Measurements from ENCODE around the gene RBM20.

DNA sequence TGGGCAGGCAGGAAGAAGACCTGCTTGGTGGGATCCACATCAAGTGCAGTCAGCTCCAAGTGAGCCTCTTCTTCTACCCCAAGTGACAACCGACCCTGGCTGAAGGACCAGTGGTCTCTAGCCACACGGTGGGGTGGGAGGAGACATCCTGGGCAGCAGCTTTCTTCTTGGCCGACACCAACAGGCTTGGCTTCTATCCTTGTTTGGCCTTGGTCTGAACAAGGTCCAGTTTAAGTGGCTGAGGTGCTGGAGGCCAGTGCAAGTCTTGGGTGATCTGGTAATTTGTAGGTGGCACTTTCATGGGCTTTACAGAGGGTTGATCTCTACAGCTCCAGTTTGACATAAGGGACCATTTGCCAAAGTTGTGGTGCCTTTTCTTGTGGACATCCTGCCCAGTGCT is 164.0 kb downstream of the RBM20 start:
- TF ChIP-seq, protein P1, sequence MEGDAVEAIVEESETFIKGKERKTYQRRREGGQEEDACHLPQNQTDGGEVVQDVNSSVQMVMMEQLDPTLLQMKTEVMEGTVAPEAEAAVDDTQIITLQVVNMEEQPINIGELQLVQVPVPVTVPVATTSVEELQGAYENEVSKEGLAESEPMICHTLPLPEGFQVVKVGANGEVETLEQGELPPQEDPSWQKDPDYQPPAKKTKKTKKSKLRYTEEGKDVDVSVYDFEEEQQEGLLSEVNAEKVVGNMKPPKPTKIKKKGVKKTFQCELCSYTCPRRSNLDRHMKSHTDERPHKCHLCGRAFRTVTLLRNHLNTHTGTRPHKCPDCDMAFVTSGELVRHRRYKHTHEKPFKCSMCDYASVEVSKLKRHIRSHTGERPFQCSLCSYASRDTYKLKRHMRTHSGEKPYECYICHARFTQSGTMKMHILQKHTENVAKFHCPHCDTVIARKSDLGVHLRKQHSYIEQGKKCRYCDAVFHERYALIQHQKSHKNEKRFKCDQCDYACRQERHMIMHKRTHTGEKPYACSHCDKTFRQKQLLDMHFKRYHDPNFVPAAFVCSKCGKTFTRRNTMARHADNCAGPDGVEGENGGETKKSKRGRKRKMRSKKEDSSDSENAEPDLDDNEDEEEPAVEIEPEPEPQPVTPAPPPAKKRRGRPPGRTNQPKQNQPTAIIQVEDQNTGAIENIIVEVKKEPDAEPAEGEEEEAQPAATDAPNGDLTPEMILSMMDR (IDR thresholded peaks at IDR 0.05; ENCODE audit: low read length) = no peak
- no peak for TF ChIP-seq EZH2 (optimal IDR thresholded peaks at IDR 0.05; ENCODE audit: low read depth, low read length)
- TF ChIP-seq EZH2phosphoT487 (IDR thresholded peaks at IDR 0.05; ENCODE audit: low read length) = no peak

Data from MM.1S (cell line).